A549 (cell line): ENCODE results near the gene RYR1. TPM values are rescaled to one million over a fixed set of nuclear protein-coding genes. Genes with fewer than 3 reads are reported as not detected.

Experiments used
- ATAC-seq, 2 experiments: fragments of 200-7000 bp in 1 of 2; fragments of >200 bp in 1 of 2; cut with Nextera tagmentation in 1 of 2; cut with Tn5 transposase in 1 of 2; 3 replicates each; pipeline versions ENCODE4 v1.8.0 to v1.9.1; 2018 to 2020; ENCODE audit warnings: mild to moderate bottlenecking in 1 of 2, moderate library complexity in 1 of 2
- CTCF ChIA-PET: fragments of 300-600 bp; sonication (Branson Sonifier 250); formaldehyde crosslinking; extraction: SDS; loops from one replicate; lab custom pipeline; 2021; ENCODE audit warnings: antibody characterized with exemption, inconsistent platforms; lab: Yijun Ruan, JAX
- POLR2A ChIA-PET: fragments of 350-600 bp; formaldehyde crosslinking; extraction: SDS; loops from one replicate; lab custom pipeline; 2021; ENCODE audit warnings: antibody characterized with exemption, inconsistent platforms; lab: Yijun Ruan, JAX
- DNase-seq, 2 experiments: peaks; one replicate each; pipeline versions ENCODE4 v3.0.0 to v3.0.0-alpha.2; 2011 to 2016; ENCODE audit warnings: low read depth in 1 of 2, low spot score in 1 of 2
- FAIRE-seq: peaks from 2 replicates; lab custom pipeline; 2011; peaks lifted over from hg19 to GRCh38; lab: Jason Lieb, UNC
- H3K27ac ChIP-seq, 2 experiments: fragments of >200 bp; sonication (Bioruptor Twin); formaldehyde crosslinking; 3 replicates each; pipeline ENCODE4 v1.5.1; 2016 to 2017
- H3K4me1 ChIP-seq: fragments of >200 bp; sonication (Bioruptor Twin); formaldehyde crosslinking; 3 replicates; pipeline ENCODE4 v1.6.1; 2016
- H3K4me2 ChIP-seq: fragments of >200 bp; sonication (Bioruptor Twin); formaldehyde crosslinking; 3 replicates; pipeline ENCODE4 v1.6.1; 2016
- H3K4me3 ChIP-seq: fragments of >200 bp; sonication (Bioruptor Twin); formaldehyde crosslinking; 3 replicates; pipeline ENCODE4 v1.5.1; 2016
- H3K9me3 ChIP-seq: fragments of >200 bp; sonication (Bioruptor Twin); formaldehyde crosslinking; 3 replicates; pipeline ENCODE4 v1.6.1; 2016
- BCL3 ChIP-seq: fragments of >200 bp; sonication (Bioruptor Twin); formaldehyde crosslinking; IDR thresholded peaks from 3 replicates; pipeline ENCODE4 v1.6.1; 2016
- CBX2 ChIP-seq: fragments of 200-600 bp; sonication (generic); IDR thresholded peaks from 2 replicates; pipeline ENCODE4 v1.6.1; 2016; ENCODE audit warnings: low read depth, mild to moderate bottlenecking, borderline replicate concordance
- CEBPB ChIP-seq, 2 experiments: fragments of >200 bp in 1 of 2; sonication (Bioruptor Twin) in 1 of 2; formaldehyde crosslinking in 1 of 2; IDR thresholded peaks; 2 replicates each; pipeline ENCODE4 v1.6.1; 2012 to 2016
- E2F6 ChIP-seq: IDR thresholded peaks from 2 replicates; pipeline ENCODE4 v1.6.1; 2012; ENCODE audit warnings: low read depth, borderline replicate concordance
- EHF ChIP-seq: fragments of 250-450 bp; sonication (Bioruptor Pico); IDR thresholded peaks from 2 replicates; pipeline ENCODE4 v1.5.0; 2020; ENCODE audit warnings: mild to moderate bottlenecking
- EP300 ChIP-seq, 2 experiments: fragments of >200 bp; sonication (Bioruptor Twin); formaldehyde crosslinking; IDR thresholded peaks; 2 replicates in 1 of 2; 3 replicates in 1 of 2; pipeline ENCODE4 v1.6.1; 2016 to 2017
- FOSL2 ChIP-seq, 2 experiments: fragments of 450-650 bp in 1 of 2; fragments of >200 bp in 1 of 2; sonication (Bioruptor Twin) in 1 of 2; formaldehyde crosslinking; IDR thresholded peaks; 2 replicates each; pipeline versions ENCODE4 v1.5.0 to v1.6.1; 2016 to 2020; ENCODE audit warnings: mild to moderate bottlenecking in 1 of 2, moderate library complexity in 1 of 2
- FOXS1 ChIP-seq: fragments of 250-450 bp; sonication (Bioruptor Pico); IDR thresholded peaks from 2 replicates; pipeline ENCODE4 v1.5.0; 2020; ENCODE audit warnings: mild to moderate bottlenecking, moderate library complexity
- GATA3 ChIP-seq: IDR thresholded peaks from 2 replicates; pipeline ENCODE4 v1.6.1; 2012; ENCODE audit warnings: borderline replicate concordance
- HDAC2 ChIP-seq: fragments of 200-600 bp; sonication (generic); IDR thresholded peaks from 2 replicates; pipeline ENCODE4 v1.6.1; 2016
- HES2 ChIP-seq: fragments of >200 bp; sonication (Bioruptor Twin); formaldehyde crosslinking; IDR thresholded peaks from 2 replicates; pipeline ENCODE4 v1.6.1; 2016
- HMGXB4 ChIP-seq: fragments of 250-450 bp; sonication (Bioruptor Pico); IDR thresholded peaks from 2 replicates; pipeline ENCODE4 v1.5.0; 2021; ENCODE audit warnings: mild to moderate bottlenecking, moderate library complexity, borderline replicate concordance
- HOXB13 ChIP-seq: fragments of 250-450 bp; sonication (Bioruptor Pico); IDR thresholded peaks from 2 replicates; pipeline ENCODE4 v1.5.0; 2020; ENCODE audit warnings: low read depth, mild to moderate bottlenecking, moderate library complexity
- HOXB5 ChIP-seq: fragments of 250-450 bp; sonication (Bioruptor Pico); IDR thresholded peaks from 2 replicates; pipeline ENCODE4 v1.5.0; 2020; ENCODE audit warnings: mild to moderate bottlenecking, moderate library complexity
- JUN ChIP-seq, 2 experiments: fragments of >200 bp; sonication (Bioruptor Twin); formaldehyde crosslinking; IDR thresholded peaks; 2 replicates in 1 of 2; 3 replicates in 1 of 2; pipeline ENCODE4 v1.6.1; 2016 to 2017
- JUNB ChIP-seq: fragments of >200 bp; sonication (Bioruptor Twin); formaldehyde crosslinking; IDR thresholded peaks from 2 replicates; pipeline ENCODE4 v1.6.1; 2016
- KDM5A ChIP-seq: fragments of 200-600 bp; sonication (generic); IDR thresholded peaks from 2 replicates; pipeline ENCODE4 v1.6.1; 2016; ENCODE audit warnings: antibody characterized with exemption, mild to moderate bottlenecking
- MAFK ChIP-seq: fragments of 450-650 bp; IDR thresholded peaks from 2 replicates; pipeline ENCODE4 v1.6.1; 2014; ENCODE audit not compliant: partially characterized antibody
- MAZ ChIP-seq: fragments of 150-350 bp; IDR thresholded peaks from 2 replicates; pipeline ENCODE4 v1.6.1; 2014; ENCODE audit warnings: antibody characterized with exemption, low read depth, low read length, borderline replicate concordance
- MYC ChIP-seq: IDR thresholded peaks from 2 replicates; pipeline ENCODE4 v1.6.1; 2012; ENCODE audit warnings: mild to moderate bottlenecking, inconsistent platforms, low read length, improper control_type of control experiment, borderline replicate concordance
- NFE2L2 ChIP-seq: fragments of 150-350 bp; conservative IDR thresholded peaks from 2 replicates; pipeline ENCODE4 v1.6.1; 2014; ENCODE audit warnings: low read length
- NPAS2 ChIP-seq: fragments of 250-450 bp; sonication (Bioruptor Pico); IDR thresholded peaks from 2 replicates; pipeline ENCODE4 v1.8.0; 2022; ENCODE audit warnings: mild to moderate bottlenecking, moderate library complexity, borderline replicate concordance
- NR3C1 ChIP-seq: fragments of >200 bp; sonication (Bioruptor Twin); formaldehyde crosslinking; IDR thresholded peaks from 3 replicates; pipeline ENCODE4 v1.6.1; 2017
- PHF8 ChIP-seq: fragments of 200-600 bp; sonication (generic); IDR thresholded peaks from 2 replicates; pipeline ENCODE4 v1.6.1; 2016; ENCODE audit warnings: low read depth, mild to moderate bottlenecking, antibody characterized with exemption, moderate library complexity, borderline replicate concordance
- RAD21 ChIP-seq, 2 experiments: fragments of >200 bp in 1 of 2; sonication (Bioruptor Twin) in 1 of 2; formaldehyde crosslinking in 1 of 2; IDR thresholded peaks in 1 of 2; conservative IDR thresholded peaks in 1 of 2; 2 replicates in 1 of 2; 3 replicates in 1 of 2; pipeline ENCODE4 v1.6.1; 2012 to 2018; ENCODE audit warnings: inconsistent platforms in 1 of 2
- RCOR1 ChIP-seq: fragments of 150-350 bp; IDR thresholded peaks from 2 replicates; pipeline ENCODE4 v1.6.1; 2014; ENCODE audit warnings: antibody characterized with exemption, low read length, low read depth
- RFX5 ChIP-seq: fragments of 450-650 bp; IDR thresholded peaks from 2 replicates; pipeline ENCODE4 v1.7.1; 2014; ENCODE audit warnings: antibody characterized with exemption, mild to moderate bottlenecking, moderate library complexity
- RNF2 ChIP-seq: fragments of 200-600 bp; sonication (generic); IDR thresholded peaks from 2 replicates; pipeline ENCODE4 v1.6.1; 2016; ENCODE audit warnings: low read depth, mild to moderate bottlenecking, antibody characterized with exemption, moderate library complexity, borderline replicate concordance
- SREBF2 ChIP-seq: fragments of 450-650 bp; IDR thresholded peaks from 2 replicates; pipeline ENCODE4 v1.6.1; 2014; ENCODE audit warnings: mild to moderate bottlenecking, moderate library complexity
- USF2 ChIP-seq: fragments of 450-650 bp; IDR thresholded peaks from 2 replicates; pipeline ENCODE4 v1.6.1; 2014; ENCODE audit warnings: antibody characterized with exemption
- ZC3H11A ChIP-seq: fragments of 450-650 bp; IDR thresholded peaks from 2 replicates; pipeline ENCODE4 v1.6.1; 2014; ENCODE audit warnings: antibody characterized with exemption, mild to moderate bottlenecking
- ZFP36 ChIP-seq: fragments of 450-650 bp; IDR thresholded peaks from 2 replicates; pipeline ENCODE4 v1.6.1; 2014; ENCODE audit warnings: borderline replicate concordance; ENCODE audit not compliant: partially characterized antibody
- ZNF302 ChIP-seq: fragments of 250-450 bp; sonication (Bioruptor Pico); IDR thresholded peaks from 2 replicates; pipeline ENCODE4 v1.9.0; 2021; ENCODE audit warnings: inconsistent platforms, mild to moderate bottlenecking, moderate library complexity
- WGBS: methylation state at CpG from one replicate; pipeline ENCODE4 v1.1.6; 2017; ENCODE audit errors: missing lambda C conversion rate; 5-methylcytosine and 5-hydroxymethylcytosine counted together
- polyA plus RNA-seq, 4 experiments: library from polyadenylated mRNA; depleted of rRNA in 3 of 4; stranded (reverse); fragments of >200 nt; fragmentation: RNase III in 1 of 4; extraction: RNeasy Plus Mini Kit Qiagen cat#74134 plus additional on column Dnase treatment in 1 of 4; gene quantifications; 2 replicates in 3 of 4; 3 replicates in 1 of 4; pipeline ENCODE4 v1.2.3, GENCODE V29; 2011 to 2017
- TF ChIP-seq, protein P1 (sequence below): IDR thresholded peaks from 2 replicates; pipeline ENCODE4 v1.6.1; 2012
- TF ChIP-seq, protein P2 (sequence below): IDR thresholded peaks from 2 replicates; pipeline ENCODE4 v1.6.1; 2012

Gene RYR1
- polyA plus RNA-seq, 2 of the 4 experiments (the other 2 are of a cell fraction) = 1.4 to 3.1 TPM

- Histone ChIP-seq H3K9me3 (no peaks in the 10 kb centered on the region), H3K4me3 (peak within 1 kb of the TSS; percentile 86), H3K4me1 (peaks cover 14% of the 10 kb centered on the region), H3K4me2 (peak within 1 kb of the TSS; percentile 99), H3K27ac (peak within 1 kb of the TSS; percentile 84 to 87)
- DNase-seq (peak; percentile 100), FAIRE-seq (peak; percentile 100), ATAC-seq (peak; percentile 87 to 93)
- 8% methylated on average over 63 of the region's 64 CpGs for WGBS
- ChIA-PET CTCF (interaction anchor here (0.7 to 5.9 kb wide), 16 partner anchors 9 to 269 kb away, joined by 3 to 134 read pairs (median 5); partner anchors contain the start of gene FAM98C), POLR2A (interaction anchor here (0.5 to 1.9 kb wide), 46 partner anchors 9 to 312 kb away, joined by 3 to 28 read pairs (median 5); partner anchors contain the start of genes ACTN4, FAM98C, GGN and MRPS12)
- TF ChIP-seq JUNB = no peak
- peak; percentile 89; the same call in 1 of the 2 replicates for TF ChIP-seq HOXB13 (CRISPR knock-in tag)
- TF ChIP-seq CEBPB (IDR thresholded peaks at IDR 0.05) = no peak
- peak; percentile 95 for TF ChIP-seq NPAS2 (CRISPR knock-in tag)
- no peak for TF ChIP-seq FOSL2 (IDR thresholded peaks at IDR 0.05)
- no peak for TF ChIP-seq FOSL2 (CRISPR knock-in tag; IDR thresholded peaks at IDR 0.05)
- no peak for TF ChIP-seq ZNF302 (CRISPR knock-in tag)
- TF ChIP-seq USF2 = peak; percentile 98
- TF ChIP-seq, protein P1, sequence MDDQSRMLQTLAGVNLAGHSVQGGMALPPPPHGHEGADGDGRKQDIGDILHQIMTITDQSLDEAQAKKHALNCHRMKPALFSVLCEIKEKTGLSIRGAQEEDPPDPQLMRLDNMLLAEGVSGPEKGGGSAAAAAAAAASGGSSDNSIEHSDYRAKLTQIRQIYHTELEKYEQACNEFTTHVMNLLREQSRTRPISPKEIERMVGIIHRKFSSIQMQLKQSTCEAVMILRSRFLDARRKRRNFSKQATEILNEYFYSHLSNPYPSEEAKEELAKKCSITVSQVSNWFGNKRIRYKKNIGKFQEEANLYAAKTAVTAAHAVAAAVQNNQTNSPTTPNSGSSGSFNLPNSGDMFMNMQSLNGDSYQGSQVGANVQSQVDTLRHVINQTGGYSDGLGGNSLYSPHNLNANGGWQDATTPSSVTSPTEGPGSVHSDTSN = no peak
- TF ChIP-seq MAZ = no peak
- TF ChIP-seq GATA3 = peak; percentile 39; the same call in 1 of the 2 replicates
- peak; percentile 91 to 95 for TF ChIP-seq JUN (IDR thresholded peaks at IDR 0.05)
- peak in 1 of 2 experiments; percentile 10; a peak in 1 of 5 replicates for TF ChIP-seq RAD21 (conservative IDR thresholded peaks at IDR 0.05 in 1 of 2, IDR thresholded peaks at IDR 0.05 in 1 of 2)
- TF ChIP-seq EP300 (IDR thresholded peaks at IDR 0.05) = no peak
- TF ChIP-seq MAFK = no peak
- TF ChIP-seq ZFP36 = no peak
- TF ChIP-seq RFX5 = no peak; the same call in 1 of the 2 replicates
- peak; percentile 88 for TF ChIP-seq HOXB5 (CRISPR knock-in tag)
- TF ChIP-seq KDM5A = peak; percentile 62; the same call in 1 of the 2 replicates
- TF ChIP-seq HDAC2 = no peak
- peak; percentile 42; the same call in 1 of the 2 replicates for TF ChIP-seq FOXS1 (CRISPR knock-in tag)
- peak; percentile 96 for TF ChIP-seq MYC
- peak; percentile 40; the same call in 1 of the 2 replicates for TF ChIP-seq PHF8
- peak; percentile 71; the same call in 1 of the 2 replicates for TF ChIP-seq HMGXB4 (CRISPR knock-in tag)
- no peak for TF ChIP-seq CBX2
- TF ChIP-seq NR3C1 = no peak
- TF ChIP-seq, protein P2, sequence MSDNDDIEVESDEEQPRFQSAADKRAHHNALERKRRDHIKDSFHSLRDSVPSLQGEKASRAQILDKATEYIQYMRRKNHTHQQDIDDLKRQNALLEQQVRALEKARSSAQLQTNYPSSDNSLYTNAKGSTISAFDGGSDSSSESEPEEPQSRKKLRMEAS = peak; percentile 99
- no peak for TF ChIP-seq ZC3H11A
- TF ChIP-seq NFE2L2 = no peak
- TF ChIP-seq RNF2 = no peak
- no peak for TF ChIP-seq RCOR1
- TF ChIP-seq EHF (CRISPR knock-in tag) = peak; percentile 77; the same call in 1 of the 2 replicates
- peak; percentile 98 for TF ChIP-seq E2F6
- no peak for TF ChIP-seq SREBF2
- TF ChIP-seq HES2 = no peak
- TF ChIP-seq BCL3 = peak; percentile 98
These were observed 185.3 kb downstream of the RYR1 start, which contains the start of gene EIF3K for GRCh38 chr19:38618590-38619360. Gene EIF3K (plus strand): TSS chr19:38619188. CDS start chr19:38619269, 81 bp downstream.
